HL-60 (cell line): ENCODE data around the gene GOLGA6A.

Source experiments
- GABPA ChIP-seq: IDR thresholded peaks from 2 replicates; pipeline ENCODE4 v1.6.1; 2012; ENCODE audit warnings: low read depth
- POLR2AphosphoS5 ChIP-seq: IDR thresholded peaks from 2 replicates; pipeline ENCODE4 v1.6.1; 2012; ENCODE audit warnings: low read depth
- REST ChIP-seq: IDR thresholded peaks from 2 replicates; pipeline ENCODE4 v1.6.1; 2012; ENCODE audit warnings: low read depth; ENCODE audit not compliant: insufficient replicate concordance
- TF ChIP-seq, protein P1 (sequence below): IDR thresholded peaks from one replicate; pipeline ENCODE4 v1.5.1; 2011; ENCODE audit warnings: low read length, control low read depth, inconsistent platforms; ENCODE audit not compliant: insufficient read depth

GRCh38 chr15:74032606-74033561 is 49.5 kb downstream of the GOLGA6A start:
- TF ChIP-seq, protein P1, sequence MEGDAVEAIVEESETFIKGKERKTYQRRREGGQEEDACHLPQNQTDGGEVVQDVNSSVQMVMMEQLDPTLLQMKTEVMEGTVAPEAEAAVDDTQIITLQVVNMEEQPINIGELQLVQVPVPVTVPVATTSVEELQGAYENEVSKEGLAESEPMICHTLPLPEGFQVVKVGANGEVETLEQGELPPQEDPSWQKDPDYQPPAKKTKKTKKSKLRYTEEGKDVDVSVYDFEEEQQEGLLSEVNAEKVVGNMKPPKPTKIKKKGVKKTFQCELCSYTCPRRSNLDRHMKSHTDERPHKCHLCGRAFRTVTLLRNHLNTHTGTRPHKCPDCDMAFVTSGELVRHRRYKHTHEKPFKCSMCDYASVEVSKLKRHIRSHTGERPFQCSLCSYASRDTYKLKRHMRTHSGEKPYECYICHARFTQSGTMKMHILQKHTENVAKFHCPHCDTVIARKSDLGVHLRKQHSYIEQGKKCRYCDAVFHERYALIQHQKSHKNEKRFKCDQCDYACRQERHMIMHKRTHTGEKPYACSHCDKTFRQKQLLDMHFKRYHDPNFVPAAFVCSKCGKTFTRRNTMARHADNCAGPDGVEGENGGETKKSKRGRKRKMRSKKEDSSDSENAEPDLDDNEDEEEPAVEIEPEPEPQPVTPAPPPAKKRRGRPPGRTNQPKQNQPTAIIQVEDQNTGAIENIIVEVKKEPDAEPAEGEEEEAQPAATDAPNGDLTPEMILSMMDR, result no peak
- no peak for TF ChIP-seq REST
- TF ChIP-seq POLR2AphosphoS5, result 0 out of 2 replicates have a peak, but pooled peaks have one; percentile 44
- TF ChIP-seq GABPA, result no peak
